HG03378 (cell line): ENCODE results near the gene OXSR1.
A peak's percentile ranks its signal among the peaks of the same experiment; 100 is the strongest.
"Not testable (repeated sequence)": the region's sequence is repeated elsewhere in the genome, so short reads cannot be mapped to it uniquely, and the experiment has no call there.

Source experiments
- ATAC-seq: cut with Tn5 transposase; IDR thresholded peaks from one replicate; pipeline ENCODE4 v1.9.1; 2021; ENCODE audit warnings: mild to moderate bottlenecking, moderate library complexity; ENCODE audit not compliant: unreplicated experiment

Gene OXSR1

GRCh38 chr3:38127611-38128302 is 37.6 kb upstream of the OXSR1 start:
- ATAC-seq: no peak

- no peak for ATAC-seq
These were observed 37.1 kb upstream of the OXSR1 start for GRCh38 chr3:38128303-38128655.

GRCh38 chr3:38129058-38129457 is 36.3 kb upstream of the OXSR1 start:
- no peak for ATAC-seq

- no peak for ATAC-seq
These were observed 34.7 kb upstream of the OXSR1 start for GRCh38 chr3:38130631-38131065.

- no peak for ATAC-seq
These were observed 33.5 kb upstream of the OXSR1 start for GRCh38 chr3:38131621-38132369.

- no peak for ATAC-seq
These were observed 32.2 kb upstream of the OXSR1 start for GRCh38 chr3:38133209-38133556.

GRCh38 chr3:38133557-38134405 is 31.6 kb upstream of the OXSR1 start:
- no peak for ATAC-seq

GRCh38 chr3:38134517-38135143 is 30.7 kb upstream of the OXSR1 start:
- ATAC-seq: not testable (repeated sequence)

GRCh38 chr3:38135621-38136277 is 29.6 kb upstream of the OXSR1 start:
- not testable (repeated sequence) for ATAC-seq

GRCh38 chr3:38136393-38136776 is 29.0 kb upstream of the OXSR1 start:
- ATAC-seq: no peak

- peak; percentile 85 for ATAC-seq
These were observed 28.3 kb upstream of the OXSR1 start, which contains the start of gene ACAA1 for GRCh38 chr3:38136777-38137614. Gene ACAA1, minus strand, starts transcription at chr3:38137127. Its CDS starts 92 bp downstream, at chr3:38137035.

- ATAC-seq: no peak
These were observed 27.6 kb upstream of the OXSR1 start for GRCh38 chr3:38137615-38138348.

- peak; percentile 24 for ATAC-seq
These were observed 26.8 kb upstream of the OXSR1 start, which contains the start of gene MYD88 for GRCh38 chr3:38138349-38139190. Gene MYD88, plus strand, starts transcription at chr3:38138661. Its CDS starts 40 bp downstream, at chr3:38138701.

- ATAC-seq: no peak
These were observed 26.1 kb upstream of the OXSR1 start for GRCh38 chr3:38139191-38139590.

GRCh38 chr3:38139652-38140051 is 25.7 kb upstream of the OXSR1 start:
- no peak for ATAC-seq

- no peak for ATAC-seq
These were observed 24.8 kb upstream of the OXSR1 start for GRCh38 chr3:38140326-38141172.
